ENCODE measurements around the gene HORMAD2. TPM values are rescaled to one million over a fixed set of nuclear protein-coding genes. Genes with fewer than 3 reads are reported as not detected.
"Not testable (repeated sequence)": the region's sequence is repeated elsewhere in the genome, so short reads cannot be mapped to it uniquely, and the experiment has no call there.

Gene HORMAD2
- total and polyA plus RNA-seq, 7 experiments from 2014 or later = 0.34 TPM; not detected in 6

DNA sequence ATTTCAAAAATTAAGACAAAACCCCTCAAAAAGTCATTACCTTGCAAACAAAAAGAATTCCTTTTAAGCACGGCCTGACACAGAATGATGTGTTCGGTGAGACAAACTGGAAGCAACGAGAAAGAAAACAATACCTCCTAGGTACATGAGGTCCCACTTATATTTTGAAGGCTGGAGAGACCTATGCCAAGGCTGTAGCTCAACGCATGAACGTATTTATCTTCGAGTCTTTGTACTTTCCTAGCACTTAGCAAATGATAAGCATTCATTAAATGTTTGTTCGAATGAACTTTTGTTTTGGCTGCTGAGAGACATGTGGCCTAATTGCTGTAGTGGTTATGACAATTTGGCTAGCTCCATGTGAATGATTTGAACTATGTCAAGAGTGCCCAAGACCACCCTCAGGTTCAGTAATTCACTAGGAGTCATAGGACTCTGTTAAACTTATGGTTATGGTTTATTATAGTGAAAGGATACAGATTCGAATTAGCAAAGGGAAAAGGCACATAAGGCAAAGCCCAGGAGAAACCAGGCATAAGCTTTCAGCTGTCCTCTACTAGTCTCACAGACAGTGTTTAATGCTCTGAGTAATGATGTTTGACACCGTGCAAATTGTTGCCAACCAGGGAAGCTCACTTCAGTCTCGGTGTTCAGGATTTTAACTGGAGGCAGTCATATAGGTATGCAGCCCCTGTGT, 26.0 kb upstream of the HORMAD2 start:
- ChIA-PET CTCF (no interaction called here), POLR2A (interaction anchor here (0.5 kb wide), 1 partner anchor 26 kb away, joined by 3 read pairs; no protein-coding TSS in a partner anchor)
- H3K36me3 ChIP-seq (ENCODE audit: control insufficient read depth in 2 of 3, insufficient read depth in 3 of 3, low read length in 3 of 3) = no peaks in the 10 kb centered on the region
- H3K4me3 Mint-ChIP-seq = no peak overlapping the region
- H3K9me3 ChIP-seq (ENCODE audit: control insufficient read depth in 2 of 3, low read length in 3 of 3) = peaks cover 0 to 9% (median 0%) of the 10 kb centered on the region in 3 experiments
- H3K9me3 Mint-ChIP-seq = peaks cover 0 to 30% (median 13%) of the 10 kb centered on the region in 11 donors
- H3K27ac ChIP-seq (ENCODE audit: low read depth, low read length) = no peak overlapping the region
- H3K27ac Mint-ChIP-seq = no peak overlapping the region
- DNase-seq = no peak
- no peaks in the 10 kb centered on the region for H3K4me1 Mint-ChIP-seq
- intact Hi-C loops (cut with micrococcal nuclease) = no loop called here
- no peaks in the 10 kb centered on the region for H3K4me1 ChIP-seq (ENCODE audit: control insufficient read depth in 2 of 2, insufficient read depth in 2 of 2, low read length in 2 of 2)
- peaks cover 0 to 10% (median 0%) of the 10 kb centered on the region in 5 donors for H3K27me3 Mint-ChIP-seq
- no peak for ATAC-seq
- no peak overlapping the region for H3K4me3 ChIP-seq (ENCODE audit: low read length)
- no peaks in the 10 kb centered on the region for H3K27me3 ChIP-seq (ENCODE audit: control insufficient read depth in 2 of 2, insufficient read depth in 2 of 2, low read length in 2 of 2)
- H3K36me3 Mint-ChIP-seq = peaks cover 0 to 19% (median 3%) of the 10 kb centered on the region in 5 donors

DNA sequence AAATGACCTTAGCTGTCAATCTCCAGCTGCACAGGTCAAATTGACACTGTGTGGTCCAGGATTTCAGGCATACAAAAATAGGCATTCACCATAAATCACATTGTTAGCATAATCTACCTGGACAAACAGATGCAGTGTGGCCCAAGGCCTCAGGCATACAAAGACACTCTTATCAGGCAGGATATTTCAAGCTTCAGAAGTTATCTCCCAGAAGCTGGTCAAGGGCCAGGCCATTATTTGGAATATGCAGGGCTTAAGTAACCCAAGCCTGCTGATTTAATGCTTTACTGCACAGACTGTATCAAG, 25.5 kb upstream of the HORMAD2 start:
- H3K9me3 ChIP-seq (ENCODE audit: control insufficient read depth in 2 of 3, low read length in 3 of 3) = peaks cover 0 to 9% (median 0%) of the 10 kb centered on the region in 3 experiments
- H3K4me1 ChIP-seq (ENCODE audit: control insufficient read depth in 2 of 2, insufficient read depth in 2 of 2, low read length in 2 of 2) = no peaks in the 10 kb centered on the region
- no peaks in the 10 kb centered on the region for H3K36me3 ChIP-seq (ENCODE audit: control insufficient read depth in 2 of 3, insufficient read depth in 3 of 3, low read length in 3 of 3)
- DNase-seq (no peak), ATAC-seq (no peak)
- Mint-ChIP-seq H3K36me3 (peaks cover 0 to 22% (median 4%) of the 10 kb centered on the region in 5 donors), H3K9me3 (peaks cover 0 to 34% (median 15%) of the 10 kb centered on the region in 11 donors), H3K27me3 (peaks cover 0 to 10% (median 0%) of the 10 kb centered on the region in 5 donors), H3K27ac (no peak overlapping the region), H3K4me3 (no peak overlapping the region), H3K4me1 (no peaks in the 10 kb centered on the region)
- ChIA-PET CTCF (no interaction called here), POLR2A (no interaction called here)
- H3K27ac ChIP-seq (ENCODE audit: low read depth, low read length) = no peak overlapping the region
- H3K27me3 ChIP-seq (ENCODE audit: control insufficient read depth in 2 of 2, insufficient read depth in 2 of 2, low read length in 2 of 2) = no peaks in the 10 kb centered on the region
- intact Hi-C loops (cut with micrococcal nuclease) = no loop called here
- no peak overlapping the region for H3K4me3 ChIP-seq (ENCODE audit: low read length)

DNA sequence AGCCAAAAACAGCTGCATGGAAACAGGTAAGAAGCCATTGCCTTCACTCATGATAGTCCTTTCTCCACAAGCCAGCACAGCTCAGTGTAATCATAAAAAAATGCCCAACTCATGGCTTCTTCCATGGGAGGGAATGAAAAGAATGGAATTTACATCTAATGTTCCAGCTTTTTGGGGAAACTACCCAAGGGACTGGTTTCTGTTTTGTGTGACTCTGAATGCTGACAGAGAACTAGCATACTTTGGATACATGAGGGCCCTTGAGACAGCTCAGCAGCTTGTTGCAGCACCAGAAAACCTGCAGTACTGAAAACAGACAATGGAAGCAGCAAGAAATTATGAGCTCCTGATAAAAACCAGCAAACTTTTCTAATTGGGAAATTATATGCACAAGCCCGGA, 24.2 kb upstream of the HORMAD2 start:
- Mint-ChIP-seq H3K4me3 (no peak overlapping the region), H3K4me1 (no peaks in the 10 kb centered on the region), H3K27me3 (peaks cover 0 to 10% (median 0%) of the 10 kb centered on the region in 5 donors), H3K36me3 (peaks cover 0 to 22% (median 4%) of the 10 kb centered on the region in 5 donors), H3K9me3 (peaks cover 0 to 34% (median 15%) of the 10 kb centered on the region in 11 donors), H3K27ac (no peak overlapping the region)
- POLR2A ChIA-PET = no interaction called here
- Histone ChIP-seq H3K9me3 (ENCODE audit: control insufficient read depth in 2 of 3, low read length in 3 of 3) (peaks cover 0 to 9% (median 0%) of the 10 kb centered on the region in 3 experiments), H3K27me3 (ENCODE audit: control insufficient read depth in 2 of 2, insufficient read depth in 2 of 2, low read length in 2 of 2) (no peaks in the 10 kb centered on the region), H3K4me3 (ENCODE audit: low read length) (no peak overlapping the region), H3K4me1 (ENCODE audit: control insufficient read depth in 2 of 2, insufficient read depth in 2 of 2, low read length in 2 of 2) (no peaks in the 10 kb centered on the region), H3K27ac (ENCODE audit: low read depth, low read length) (no peak overlapping the region), H3K36me3 (ENCODE audit: control insufficient read depth in 2 of 3, insufficient read depth in 3 of 3, low read length in 3 of 3) (no peaks in the 10 kb centered on the region)
- CTCF ChIA-PET = no interaction called here
- DNase-seq = no peak
- no peak for ATAC-seq
- intact Hi-C loops (cut with micrococcal nuclease) = no loop called here

DNA sequence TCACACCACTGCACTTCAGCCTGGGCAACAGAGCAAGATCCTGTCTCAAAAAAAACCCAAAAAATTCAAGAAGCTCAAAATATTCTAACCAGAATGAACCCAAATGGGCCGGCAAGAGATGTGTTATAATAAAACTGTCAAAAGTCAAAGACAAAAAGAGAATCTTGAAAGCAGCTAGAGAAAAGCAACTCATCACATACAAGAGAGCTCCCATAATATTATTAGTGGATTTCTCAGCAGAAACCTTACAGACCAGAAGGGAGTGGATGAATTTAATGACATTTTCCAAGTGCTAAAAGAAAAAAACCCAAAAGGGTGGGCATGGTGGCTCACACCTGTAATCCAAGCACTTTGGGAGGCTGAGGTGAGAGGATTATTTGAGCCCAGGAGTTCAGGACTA, 22.9 kb upstream of the HORMAD2 start:
- no peak overlapping the region for H3K4me3 Mint-ChIP-seq
- no peaks in the 10 kb centered on the region for H3K36me3 ChIP-seq (ENCODE audit: control insufficient read depth in 2 of 3, insufficient read depth in 3 of 3, low read length in 3 of 3)
- DNase-seq (no peak), ATAC-seq (no peak)
- peaks cover 0 to 11% (median 6%) of the 10 kb centered on the region in 5 donors for H3K27me3 Mint-ChIP-seq
- H3K9me3 Mint-ChIP-seq = peaks cover 0 to 40% (median 18%) of the 10 kb centered on the region in 11 donors
- peaks cover 0 to 27% (median 4%) of the 10 kb centered on the region in 5 donors for H3K36me3 Mint-ChIP-seq
- H3K4me1 ChIP-seq (ENCODE audit: control insufficient read depth in 2 of 2, insufficient read depth in 2 of 2, low read length in 2 of 2) = no peaks in the 10 kb centered on the region
- no peak overlapping the region for H3K4me3 ChIP-seq (ENCODE audit: low read length)
- POLR2A ChIA-PET = no interaction called here
- H3K27me3 ChIP-seq (ENCODE audit: control insufficient read depth in 2 of 2, insufficient read depth in 2 of 2, low read length in 2 of 2) = no peaks in the 10 kb centered on the region
- no peak overlapping the region for H3K27ac Mint-ChIP-seq
- CTCF ChIA-PET = no interaction called here
- H3K27ac ChIP-seq (ENCODE audit: low read depth, low read length) = no peak overlapping the region
- intact Hi-C loops (cut with micrococcal nuclease) = no loop called here
- peaks cover 0 to 9% (median 0%) of the 10 kb centered on the region in 3 experiments for H3K9me3 ChIP-seq (ENCODE audit: control insufficient read depth in 2 of 3, low read length in 3 of 3)
- H3K4me1 Mint-ChIP-seq = no peaks in the 10 kb centered on the region

DNA sequence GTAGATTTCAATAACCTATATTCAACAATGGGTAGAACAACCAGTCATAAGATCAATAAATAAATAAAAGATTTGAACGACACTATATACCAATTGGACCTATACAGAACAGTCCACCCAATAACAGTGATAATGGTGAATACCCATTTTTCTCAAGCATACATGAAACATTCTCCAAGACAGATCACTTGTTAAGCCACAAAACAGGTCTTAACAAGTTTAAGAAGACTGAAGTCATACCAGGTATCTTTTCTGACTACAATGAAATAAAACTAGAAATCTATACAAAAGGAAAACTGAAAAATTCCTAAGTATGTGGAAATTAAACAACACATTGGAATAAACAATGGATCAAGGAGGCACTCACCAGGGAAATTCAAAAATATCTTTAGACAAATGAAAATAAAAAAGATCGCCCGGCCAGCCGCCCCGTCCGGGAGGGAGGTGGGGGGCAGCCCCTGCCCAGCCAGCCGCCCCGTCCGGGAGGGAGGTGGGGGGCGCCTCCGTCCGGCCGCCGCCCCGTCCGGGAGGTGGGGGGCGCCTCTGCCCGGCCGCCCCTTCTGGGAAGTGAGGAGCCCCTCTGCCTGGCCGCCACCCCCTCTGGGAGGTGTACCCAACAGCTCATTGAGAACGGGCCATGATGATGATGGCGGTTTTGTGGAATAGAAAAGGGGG, 20.8 kb upstream of the HORMAD2 start:
- H3K27me3 ChIP-seq (ENCODE audit: control insufficient read depth in 2 of 2, insufficient read depth in 2 of 2, low read length in 2 of 2); intact Hi-C loops (cut with micrococcal nuclease); POLR2A ChIA-PET; H3K4me1 ChIP-seq (ENCODE audit: control insufficient read depth in 2 of 2, insufficient read depth in 2 of 2, low read length in 2 of 2); H3K4me3 ChIP-seq (ENCODE audit: low read length); ATAC-seq; H3K4me1 Mint-ChIP-seq; H3K27ac Mint-ChIP-seq; H3K4me3 Mint-ChIP-seq; H3K36me3 ChIP-seq (ENCODE audit: control insufficient read depth in 2 of 3, insufficient read depth in 3 of 3, low read length in 3 of 3); DNase-seq; H3K27ac ChIP-seq (ENCODE audit: low read depth, low read length); CTCF ChIA-PET: not testable (repeated sequence)
- Mint-ChIP-seq H3K36me3 (peaks cover 0 to 29% (median 9%) of the 10 kb centered on the region in 5 donors), H3K27me3 (peaks cover 0 to 32% (median 16%) of the 10 kb centered on the region in 5 donors), H3K9me3 (peaks cover 8 to 61% (median 27%) of the 10 kb centered on the region in 11 donors)
- peaks cover 0 to 13% (median 0%) of the 10 kb centered on the region in 3 experiments for H3K9me3 ChIP-seq (ENCODE audit: control insufficient read depth in 2 of 3, low read length in 3 of 3)

DNA sequence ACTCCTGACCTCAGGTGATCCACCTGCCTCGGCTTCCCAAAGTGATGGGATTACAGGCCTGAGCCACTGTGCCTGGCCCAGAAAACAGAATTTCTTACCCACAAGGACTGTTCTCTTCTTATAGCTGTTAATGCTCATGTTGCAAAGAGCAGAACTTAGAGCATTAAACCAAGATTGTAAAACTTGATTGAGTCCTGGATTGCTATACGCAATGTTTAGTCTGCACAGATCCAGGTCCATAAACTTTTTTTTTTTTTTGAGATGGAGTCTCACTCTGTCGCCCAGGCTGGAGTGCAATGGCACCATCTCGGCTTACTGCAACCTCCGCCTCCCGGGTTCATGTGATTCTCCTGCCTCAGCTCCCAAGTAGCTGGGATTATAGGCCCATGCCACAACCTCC, 19.2 kb upstream of the HORMAD2 start:
- CTCF ChIA-PET; H3K27ac Mint-ChIP-seq; POLR2A ChIA-PET; intact Hi-C loops (cut with micrococcal nuclease); ATAC-seq; H3K4me1 ChIP-seq (ENCODE audit: control insufficient read depth in 2 of 2, insufficient read depth in 2 of 2, low read length in 2 of 2); H3K36me3 ChIP-seq (ENCODE audit: control insufficient read depth in 2 of 3, insufficient read depth in 3 of 3, low read length in 3 of 3); H3K4me3 Mint-ChIP-seq; DNase-seq; H3K4me3 ChIP-seq (ENCODE audit: low read length); H3K4me1 Mint-ChIP-seq; H3K27ac ChIP-seq (ENCODE audit: low read depth, low read length); H3K27me3 ChIP-seq (ENCODE audit: control insufficient read depth in 2 of 2, insufficient read depth in 2 of 2, low read length in 2 of 2): not testable (repeated sequence)
- peaks cover 0 to 32% (median 18%) of the 10 kb centered on the region in 5 donors for H3K27me3 Mint-ChIP-seq
- peaks cover 10 to 71% (median 28%) of the 10 kb centered on the region in 11 donors for H3K9me3 Mint-ChIP-seq
- peaks cover 0 to 29% (median 9%) of the 10 kb centered on the region in 5 donors for H3K36me3 Mint-ChIP-seq
- peaks cover 0 to 19% (median 0%) of the 10 kb centered on the region in 3 experiments for H3K9me3 ChIP-seq (ENCODE audit: control insufficient read depth in 2 of 3, low read length in 3 of 3)
